Neural cell (in vitro differentiated cells): ENCODE data around the gene TMEM183A.

Experiments used
- CTCF ChIP-seq: fragments of 450-650 bp; IDR thresholded peaks from 2 replicates; pipeline ENCODE4 v1.5.1; 2014; ENCODE audit warnings: antibody characterized with exemption, mild to moderate bottlenecking, moderate library complexity; ENCODE audit not compliant: poor library complexity, severe bottlenecking
- EP300 ChIP-seq: fragments of 450-650 bp; conservative IDR thresholded peaks from 2 replicates; pipeline ENCODE4 v1.6.1; 2014; ENCODE audit warnings: antibody characterized with exemption, mild to moderate bottlenecking, moderate library complexity; ENCODE audit not compliant: poor library complexity, severe bottlenecking
- EZH2 ChIP-seq: fragments of 200-600, 300-800 bp; shearing (Covaris generic), sonication (generic); IDR thresholded peaks from 2 replicates; pipeline ENCODE4 v1.6.1; 2014; ENCODE audit warnings: antibody characterized with exemption, low read length, borderline replicate concordance, mild to moderate bottlenecking; ENCODE audit not compliant: insufficient read depth, poor library complexity, severe bottlenecking
- TF ChIP-seq, protein P1 (sequence below): IDR thresholded peaks from 2 replicates; pipeline ENCODE4 v1.6.1; 2012; ENCODE audit warnings: borderline replicate concordance

GRCh38 chr1:202967684-202968281 is 39.4 kb upstream of the TMEM183A start:
- TF ChIP-seq CTCF (no peak), EP300 (no peak), EZH2 (no peak)
- TF ChIP-seq, protein P1, sequence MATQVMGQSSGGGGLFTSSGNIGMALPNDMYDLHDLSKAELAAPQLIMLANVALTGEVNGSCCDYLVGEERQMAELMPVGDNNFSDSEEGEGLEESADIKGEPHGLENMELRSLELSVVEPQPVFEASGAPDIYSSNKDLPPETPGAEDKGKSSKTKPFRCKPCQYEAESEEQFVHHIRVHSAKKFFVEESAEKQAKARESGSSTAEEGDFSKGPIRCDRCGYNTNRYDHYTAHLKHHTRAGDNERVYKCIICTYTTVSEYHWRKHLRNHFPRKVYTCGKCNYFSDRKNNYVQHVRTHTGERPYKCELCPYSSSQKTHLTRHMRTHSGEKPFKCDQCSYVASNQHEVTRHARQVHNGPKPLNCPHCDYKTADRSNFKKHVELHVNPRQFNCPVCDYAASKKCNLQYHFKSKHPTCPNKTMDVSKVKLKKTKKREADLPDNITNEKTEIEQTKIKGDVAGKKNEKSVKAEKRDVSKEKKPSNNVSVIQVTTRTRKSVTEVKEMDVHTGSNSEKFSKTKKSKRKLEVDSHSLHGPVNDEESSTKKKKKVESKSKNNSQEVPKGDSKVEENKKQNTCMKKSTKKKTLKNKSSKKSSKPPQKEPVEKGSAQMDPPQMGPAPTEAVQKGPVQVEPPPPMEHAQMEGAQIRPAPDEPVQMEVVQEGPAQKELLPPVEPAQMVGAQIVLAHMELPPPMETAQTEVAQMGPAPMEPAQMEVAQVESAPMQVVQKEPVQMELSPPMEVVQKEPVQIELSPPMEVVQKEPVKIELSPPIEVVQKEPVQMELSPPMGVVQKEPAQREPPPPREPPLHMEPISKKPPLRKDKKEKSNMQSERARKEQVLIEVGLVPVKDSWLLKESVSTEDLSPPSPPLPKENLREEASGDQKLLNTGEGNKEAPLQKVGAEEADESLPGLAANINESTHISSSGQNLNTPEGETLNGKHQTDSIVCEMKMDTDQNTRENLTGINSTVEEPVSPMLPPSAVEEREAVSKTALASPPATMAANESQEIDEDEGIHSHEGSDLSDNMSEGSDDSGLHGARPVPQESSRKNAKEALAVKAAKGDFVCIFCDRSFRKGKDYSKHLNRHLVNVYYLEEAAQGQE, result no peak
